Sigmoid colon (tissue), 7 donors: ENCODE data around the gene CSTPP1. TPM values are rescaled to one million over a fixed set of nuclear protein-coding genes. Genes with fewer than 3 reads are reported as not detected.
"Not testable (repeated sequence)": the region's sequence is repeated elsewhere in the genome, so short reads cannot be mapped to it uniquely, and the experiment has no call there.

ENCODE experiments used
- DNase-seq: peaks from one replicate; pipeline ENCODE4 v3.0.0-alpha.2; 2019
- H3K27ac ChIP-seq, 4 donors: fragments of 200-600 bp; sonication (generic); one replicate each; pipeline ENCODE4 v1.5.1; 2016 to 2019; ENCODE audit warnings: mild to moderate bottlenecking in 1 of 4
- H3K27me3 ChIP-seq, 3 donors: fragments of 200-600 bp; sonication (generic); one replicate each; pipeline ENCODE4 v1.5.1; 2019; ENCODE audit warnings: mild to moderate bottlenecking in 1 of 3
- H3K36me3 ChIP-seq, 4 donors: fragments of 200-600 bp; sonication (generic); one replicate each; pipeline ENCODE4 v1.5.1; 2016 to 2019
- H3K4me1 ChIP-seq, 4 donors: fragments of 200-600 bp; sonication (generic); one replicate each; pipeline ENCODE4 v1.5.1; 2017 to 2019
- H3K4me3 ChIP-seq, 4 donors: fragments of 200-600 bp; sonication (generic); one replicate each; pipeline ENCODE4 v1.5.1; 2017 to 2019; ENCODE audit warnings: mild to moderate bottlenecking in 2 of 4, moderate library complexity in 1 of 4
- H3K9me3 ChIP-seq, 4 donors: fragments of 200-600 bp in 3 of 4; sonication (generic) in 3 of 4; one replicate each; pipeline versions ENCODE4 v1.5.1 to v1.6.1; 2013 to 2019
- EP300 ChIP-seq, 4 donors: sonication (generic); formaldehyde crosslinking; IDR thresholded peaks; one replicate each; pipeline ENCODE4 v1.6.1; 2017; ENCODE audit warnings: antibody characterized with exemption in 4 of 4
- POLR2A ChIP-seq, 2 donors: fragments of 450-650 bp; IDR thresholded peaks; one replicate each; pipeline ENCODE4 v1.6.1; 2016; ENCODE audit warnings: antibody characterized with exemption in 2 of 2, mild to moderate bottlenecking in 2 of 2, moderate library complexity in 2 of 2
- POLR2AphosphoS5 ChIP-seq, 4 donors: sonication (generic); formaldehyde crosslinking; IDR thresholded peaks; one replicate each; pipeline ENCODE4 v1.6.1; 2017; ENCODE audit warnings: antibody characterized with exemption in 4 of 4
- WGBS, 2 donors: extraction: QIAGEN DNeasy Blood & Tissue Kit; methylation state at CpG; one replicate each; pipeline ENCODE4 v1.1.7; 2013; 5-methylcytosine and 5-hydroxymethylcytosine counted together
- intact Hi-C: fragments of 100-400 bp; cut with DNase I; formaldehyde crosslinking; loops from one replicate; pipeline ENCODE4 v1.15.1; 2023
- polyA plus RNA-seq, 3 donors: library from polyadenylated mRNA; stranded (reverse); fragments of 200-250 nt; gene quantifications; one replicate each; pipeline ENCODE4 v1.2.3, GENCODE V29; 2013
- total RNA-seq, 4 donors: library from RNA; depleted of rRNA; stranded (reverse); fragments of >200 nt; gene quantifications; one replicate each; pipeline ENCODE4 v1.1.0, GENCODE V29; 2016
- TF ChIP-seq, protein P1 (sequence below), 4 experiments: fragments of 450-650 bp in 3 of 4; fragments of 200-600 bp in 1 of 4; IDR thresholded peaks; one replicate each; pipeline ENCODE4 v1.5.1; 2016 to 2019; ENCODE audit warnings: antibody characterized with exemption in 4 of 4, mild to moderate bottlenecking in 3 of 4, moderate library complexity in 2 of 4
- donor health status: healthy with polysubstance abuse.
- donor health status: Bipolar disorder and iron deficiency.
- donor health status: healthy.

The CSTPP1 gene
- total and polyA plus RNA-seq, 7 donors: 12.9 to 29.4 (median 22.8) TPM

DNA sequence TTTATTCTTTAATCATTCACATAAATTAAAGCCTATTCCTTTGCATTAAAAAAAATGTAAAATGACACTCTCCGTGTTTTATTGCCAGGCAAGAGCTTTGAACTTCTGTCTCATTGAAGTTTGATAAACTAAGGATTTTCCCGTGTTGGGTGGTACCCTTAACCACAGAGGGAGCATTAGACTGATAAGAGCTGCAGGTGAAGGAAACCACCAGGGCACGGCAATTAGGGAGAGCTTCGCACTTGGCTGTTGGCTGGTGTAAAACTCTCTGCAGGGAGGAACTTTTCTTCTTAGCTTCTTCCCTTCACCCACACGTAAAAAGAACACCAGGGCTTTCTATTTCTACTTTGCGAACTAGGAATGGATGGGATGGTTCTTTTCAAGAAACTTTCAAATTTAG lies 47.0 kb downstream of the CSTPP1 start:
- DNase-seq: no peak
- H3K27ac ChIP-seq: no peak overlapping the region
- WGBS, 2 donors: 20 to 54% methylated on average over 6 of the region's 6 CpGs
- H3K4me1 ChIP-seq: peaks cover 0 to 9% (median 2%) of the 10 kb centered on the region in 4 donors
- H3K9me3 ChIP-seq: no peaks in the 10 kb centered on the region
- no peak overlapping the region for H3K4me3 ChIP-seq
- no peaks in the 10 kb centered on the region for H3K36me3 ChIP-seq
- TF ChIP-seq EP300 (IDR thresholded peaks at IDR 0.05) (no peak), POLR2A (IDR thresholded peaks at IDR 0.05) (no peak), POLR2AphosphoS5 (IDR thresholded peaks at IDR 0.05) (no peak)
- TF ChIP-seq, protein P1, sequence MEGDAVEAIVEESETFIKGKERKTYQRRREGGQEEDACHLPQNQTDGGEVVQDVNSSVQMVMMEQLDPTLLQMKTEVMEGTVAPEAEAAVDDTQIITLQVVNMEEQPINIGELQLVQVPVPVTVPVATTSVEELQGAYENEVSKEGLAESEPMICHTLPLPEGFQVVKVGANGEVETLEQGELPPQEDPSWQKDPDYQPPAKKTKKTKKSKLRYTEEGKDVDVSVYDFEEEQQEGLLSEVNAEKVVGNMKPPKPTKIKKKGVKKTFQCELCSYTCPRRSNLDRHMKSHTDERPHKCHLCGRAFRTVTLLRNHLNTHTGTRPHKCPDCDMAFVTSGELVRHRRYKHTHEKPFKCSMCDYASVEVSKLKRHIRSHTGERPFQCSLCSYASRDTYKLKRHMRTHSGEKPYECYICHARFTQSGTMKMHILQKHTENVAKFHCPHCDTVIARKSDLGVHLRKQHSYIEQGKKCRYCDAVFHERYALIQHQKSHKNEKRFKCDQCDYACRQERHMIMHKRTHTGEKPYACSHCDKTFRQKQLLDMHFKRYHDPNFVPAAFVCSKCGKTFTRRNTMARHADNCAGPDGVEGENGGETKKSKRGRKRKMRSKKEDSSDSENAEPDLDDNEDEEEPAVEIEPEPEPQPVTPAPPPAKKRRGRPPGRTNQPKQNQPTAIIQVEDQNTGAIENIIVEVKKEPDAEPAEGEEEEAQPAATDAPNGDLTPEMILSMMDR (IDR thresholded peaks at IDR 0.05): no peak
- H3K27me3 ChIP-seq: no peaks in the 10 kb centered on the region
- intact Hi-C loops: no loop called here

DNA sequence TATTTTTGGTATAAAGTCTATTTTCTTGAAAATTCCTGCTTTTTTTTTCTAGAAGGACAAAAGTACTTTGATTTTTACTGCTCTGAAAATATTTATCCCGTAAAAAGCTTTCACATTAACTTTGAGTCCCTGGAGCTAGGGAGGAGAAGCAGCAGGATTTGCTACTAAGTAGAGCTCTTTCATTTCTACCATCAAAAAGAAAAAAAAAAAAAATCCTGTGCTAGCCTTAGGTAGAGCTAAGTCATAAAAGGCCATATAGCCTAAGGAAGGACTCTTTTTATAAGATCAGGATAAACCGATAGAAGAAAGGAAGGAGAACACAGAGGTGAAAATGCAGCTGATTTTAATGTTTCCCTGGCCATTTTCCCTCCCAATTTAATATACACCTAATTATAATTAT lies 48.0 kb downstream of the CSTPP1 start:
- no peak for DNase-seq
- Histone ChIP-seq H3K27ac (no peak overlapping the region), H3K27me3 (no peaks in the 10 kb centered on the region), H3K36me3 (peaks cover 0 to 5% (median 0%) of the 10 kb centered on the region in 4 donors), H3K4me1 (peaks cover 0 to 9% (median 2%) of the 10 kb centered on the region in 4 donors), H3K9me3 (no peaks in the 10 kb centered on the region), H3K4me3 (no peak overlapping the region)
- 25 to 68% methylated on average over 2 of the region's 2 CpGs for WGBS, 2 donors
- TF ChIP-seq, protein P1 (IDR thresholded peaks at IDR 0.05): no peak
- no peak for TF ChIP-seq EP300 (IDR thresholded peaks at IDR 0.05)
- TF ChIP-seq POLR2AphosphoS5 (IDR thresholded peaks at IDR 0.05): no peak
- intact Hi-C loops: no loop called here

GRCh38 chr11:46984987-46985386 lies 48.4 kb downstream of the CSTPP1 start:
- peaks cover 0 to 9% (median 2%) of the 10 kb centered on the region in 4 donors for H3K4me1 ChIP-seq
- no peak for DNase-seq
- WGBS, 2 donors: 19 to 55% methylated on average over 4 of the region's 4 CpGs
- TF ChIP-seq, protein P1 (IDR thresholded peaks at IDR 0.05): no peak
- TF ChIP-seq EP300 (IDR thresholded peaks at IDR 0.05) (no peak), POLR2AphosphoS5 (IDR thresholded peaks at IDR 0.05) (no peak), POLR2A (IDR thresholded peaks at IDR 0.05) (no peak)
- H3K27ac ChIP-seq: no peak overlapping the region
- intact Hi-C loops: no loop called here
- H3K36me3 ChIP-seq: peaks cover 0 to 9% (median 0%) of the 10 kb centered on the region in 4 donors
- H3K9me3 ChIP-seq: no peaks in the 10 kb centered on the region
- no peaks in the 10 kb centered on the region for H3K27me3 ChIP-seq
- H3K4me3 ChIP-seq: no peak overlapping the region

- Histone ChIP-seq H3K36me3 (peaks cover 0 to 11% (median 0%) of the 10 kb centered on the region in 4 donors), H3K4me3 (no peak overlapping the region), H3K4me1 (peaks cover 0 to 9% (median 2%) of the 10 kb centered on the region in 4 donors), H3K27ac (no peak overlapping the region), H3K27me3 (no peaks in the 10 kb centered on the region), H3K9me3 (no peaks in the 10 kb centered on the region)
- TF ChIP-seq EP300 (IDR thresholded peaks at IDR 0.05) (no peak), POLR2A (IDR thresholded peaks at IDR 0.05) (no peak), POLR2AphosphoS5 (IDR thresholded peaks at IDR 0.05) (no peak)
- TF ChIP-seq, protein P1 (IDR thresholded peaks at IDR 0.05): no peak
- no peak for DNase-seq
- 96% methylated on average over 3 of the region's 3 CpGs for WGBS, 2 donors
- intact Hi-C loops: no loop called here
These were observed 50.6 kb downstream of the CSTPP1 start for GRCh38 chr11:46987183-46987582.

DNA sequence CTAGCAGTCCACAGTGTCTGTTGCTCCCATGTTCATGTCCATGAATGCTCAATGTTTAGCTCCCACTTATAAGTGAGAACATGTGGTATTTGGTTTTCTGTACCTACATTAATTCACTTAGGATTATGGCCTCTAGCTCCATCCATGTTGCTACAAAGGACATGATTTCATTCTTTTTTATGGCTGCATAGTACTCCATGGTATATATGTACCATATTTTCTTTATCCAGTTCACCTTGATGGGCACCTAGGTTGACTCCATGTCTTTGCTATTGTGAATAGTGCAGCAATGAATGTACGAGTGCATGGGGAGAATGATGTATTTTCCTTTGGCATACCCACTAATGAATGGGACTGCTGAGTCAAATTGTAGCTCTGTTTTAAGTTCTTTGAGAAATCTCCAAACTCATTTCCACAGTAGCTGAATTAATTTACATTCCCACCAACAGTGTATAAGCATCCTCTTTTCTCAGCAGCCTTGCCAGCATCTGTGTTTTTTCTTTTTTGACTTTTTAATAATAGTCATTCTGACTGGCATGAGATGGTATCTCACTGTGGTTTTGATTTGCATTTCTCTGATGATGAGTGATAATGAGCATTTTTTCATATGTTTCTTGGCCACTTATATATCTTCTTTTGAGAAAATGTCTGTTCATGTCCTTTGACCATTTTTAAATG lies 53.4 kb downstream of the CSTPP1 start:
- H3K4me1 ChIP-seq, intact Hi-C loops, DNase-seq, H3K27me3 ChIP-seq, H3K9me3 ChIP-seq, H3K27ac ChIP-seq, H3K4me3 ChIP-seq: not testable (repeated sequence)
- WGBS, 2 donors: 90 to 93% methylated on average over 1 of the region's 1 CpG
- peaks cover 0 to 11% (median 0%) of the 10 kb centered on the region in 4 donors for H3K36me3 ChIP-seq
